NOMO-1 treated with DMSO at 0.1 percent for 48 hours (cell line): ENCODE measurements around the gene SMIM1.

ENCODE experiments used
- DNase-seq: peaks from one replicate; lab custom pipeline; 2025; ENCODE audit not compliant: unreplicated experiment; lab: John Stamatoyannopoulos, UW

SMIM1 gene

DNA sequence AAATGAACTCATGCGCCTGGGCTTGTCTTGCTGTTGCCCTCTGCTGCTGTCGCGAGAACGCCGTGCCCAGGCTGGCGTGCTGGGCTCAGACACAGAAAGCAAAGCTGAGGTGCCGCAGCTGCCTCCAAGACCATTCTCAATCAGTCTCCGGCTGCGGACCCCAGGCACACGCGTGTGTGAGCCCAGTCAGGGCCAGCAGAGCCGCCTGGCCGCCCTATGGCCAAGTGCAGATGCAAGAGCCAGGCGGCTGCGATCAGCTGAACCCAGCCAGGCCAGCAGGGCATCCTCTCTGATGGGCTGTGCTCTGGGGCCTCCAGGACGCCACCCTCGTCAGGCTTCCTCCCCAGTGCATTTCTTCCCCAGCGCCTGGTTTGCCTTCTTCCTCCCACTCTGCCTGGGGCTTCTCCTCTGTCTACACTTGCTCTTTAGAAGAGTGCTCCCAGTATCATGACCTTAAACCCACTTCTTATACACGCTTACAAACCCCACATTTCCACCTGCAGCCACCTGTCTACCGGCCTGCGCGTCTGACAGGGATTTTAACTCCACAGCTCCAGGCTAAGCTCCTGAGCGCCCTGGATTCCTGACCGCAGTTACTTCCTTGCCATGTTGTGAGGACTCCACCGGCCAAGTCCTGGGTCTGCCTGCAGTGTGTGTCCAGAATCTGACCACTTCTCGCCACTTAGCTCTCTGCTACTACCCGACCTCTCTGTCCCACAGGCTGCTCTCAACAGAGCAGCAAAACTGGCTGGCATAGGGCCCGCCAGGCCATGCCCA lies 45.5 kb downstream of the SMIM1 start:
- no peak for DNase-seq

DNA sequence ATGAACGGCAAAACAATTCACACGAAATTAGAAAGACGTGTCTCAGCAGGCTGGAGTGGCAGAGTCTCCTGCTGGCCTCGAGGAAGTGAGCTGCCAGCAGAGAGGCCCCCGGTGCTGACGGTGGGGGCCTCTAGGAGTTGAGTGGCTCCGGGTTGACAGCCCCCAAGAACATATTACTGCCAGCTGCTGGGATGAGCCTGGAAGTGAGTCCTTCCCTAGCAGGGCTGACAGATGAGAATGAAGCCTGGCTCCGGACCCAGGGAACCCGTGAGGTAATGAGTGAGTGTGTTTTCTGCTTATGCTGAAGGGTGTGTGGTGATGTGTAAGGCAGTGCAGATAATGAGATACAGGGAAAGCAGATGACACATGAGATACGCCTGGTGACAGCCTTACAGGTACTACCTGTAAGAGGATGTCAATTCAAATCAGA lies 47.2 kb downstream of the SMIM1 start:
- no peak for DNase-seq

DNA sequence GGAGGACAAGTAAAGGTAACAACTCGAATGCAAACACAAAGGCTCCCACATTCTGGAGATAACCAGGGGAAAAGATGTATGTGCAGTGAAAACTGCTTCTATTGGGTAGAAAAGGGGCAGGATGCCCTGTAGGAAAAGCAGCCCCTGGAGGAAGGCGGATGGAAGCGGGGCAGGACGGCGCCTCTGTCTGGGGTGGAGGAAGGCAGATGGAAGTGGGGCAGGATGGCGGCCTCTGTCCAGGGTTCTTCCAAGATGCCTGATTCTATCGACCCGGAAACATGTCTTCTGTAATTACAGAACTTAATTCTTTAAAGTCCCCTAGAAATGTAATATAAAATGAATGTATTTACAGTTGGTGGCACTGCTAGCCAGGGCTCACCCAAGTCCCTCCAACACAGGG lies 47.8 kb downstream of the SMIM1 start:
- DNase-seq = no peak

DNA sequence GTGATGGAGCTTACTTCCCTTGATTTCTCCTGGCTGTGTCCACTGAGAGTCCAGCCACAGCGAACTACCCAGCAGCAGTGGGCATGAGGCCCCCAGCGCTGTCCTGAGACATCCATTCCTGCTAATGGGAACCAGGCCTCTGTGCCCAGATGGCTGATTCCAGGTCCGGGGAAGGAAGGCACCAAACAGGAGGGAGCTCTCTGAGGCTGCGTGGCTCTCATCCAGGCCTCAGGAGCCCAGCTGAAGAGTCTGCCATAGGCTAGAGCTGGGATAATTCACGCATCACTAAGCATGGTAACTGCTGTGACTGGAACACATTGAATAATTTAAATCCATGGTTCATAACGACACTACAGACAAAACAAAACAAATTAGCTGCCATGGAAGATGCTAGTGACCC lies 48.5 kb downstream of the SMIM1 start:
- no peak for DNase-seq

DNA sequence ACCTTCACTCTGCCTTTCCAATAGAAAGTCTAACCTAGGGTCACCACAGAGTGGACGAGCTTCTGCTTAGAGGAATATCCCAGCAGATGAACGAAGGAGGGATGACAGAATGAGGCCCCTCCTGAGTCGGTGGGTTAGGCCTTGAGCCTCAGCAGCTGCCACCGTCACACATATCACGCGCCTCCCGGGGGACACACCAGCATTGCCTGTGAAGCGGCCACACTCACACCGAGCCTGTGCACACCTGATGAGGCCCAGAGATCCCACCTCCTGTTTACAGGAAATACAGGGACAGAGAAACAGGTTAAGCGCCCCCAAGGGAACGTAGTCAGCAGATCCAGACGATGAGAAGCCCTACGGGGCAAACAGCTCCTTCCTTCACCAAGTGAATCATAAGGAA lies 48.9 kb downstream of the SMIM1 start:
- DNase-seq = no peak

DNA sequence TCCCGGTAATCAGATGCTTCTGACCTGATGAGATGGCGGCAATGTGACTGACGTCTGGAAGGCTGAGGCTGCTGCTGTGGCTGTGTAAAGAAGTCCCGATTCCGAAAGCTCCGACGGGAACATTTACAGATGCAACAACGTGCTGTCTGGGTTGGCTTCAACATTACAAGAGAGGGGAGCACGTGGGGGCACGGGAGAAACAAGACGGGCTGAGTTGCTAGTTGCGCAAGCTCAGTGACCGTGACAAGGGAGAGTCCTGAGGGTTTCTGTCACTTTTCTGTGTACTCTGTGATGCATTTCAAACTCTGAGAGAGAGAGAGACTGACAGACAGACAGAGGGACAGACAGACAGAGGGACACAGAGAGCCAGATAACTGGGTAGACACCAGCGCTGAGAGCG lies 49.4 kb downstream of the SMIM1 start:
- no peak for DNase-seq

DNA sequence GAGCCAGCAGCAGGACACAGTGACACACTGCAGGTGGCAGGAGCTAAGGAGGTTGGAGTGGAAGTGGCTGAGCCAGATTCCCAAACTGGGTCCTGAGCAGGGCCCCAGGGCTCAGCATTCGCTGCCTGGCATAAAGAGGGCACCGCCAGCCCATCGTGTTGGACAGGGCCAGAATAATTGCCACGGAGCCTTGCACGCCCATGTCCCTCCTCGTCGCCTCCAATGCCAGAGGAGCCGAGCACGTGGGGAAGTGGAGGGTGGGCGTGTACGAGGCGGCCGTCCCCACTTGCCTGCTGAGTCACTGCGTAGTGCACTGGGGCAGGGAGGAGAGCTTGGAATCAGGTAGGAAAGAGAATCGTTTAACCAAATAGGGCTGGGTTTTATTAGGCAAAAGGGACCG lies 49.9 kb downstream of the SMIM1 start:
- DNase-seq = no peak

DNA sequence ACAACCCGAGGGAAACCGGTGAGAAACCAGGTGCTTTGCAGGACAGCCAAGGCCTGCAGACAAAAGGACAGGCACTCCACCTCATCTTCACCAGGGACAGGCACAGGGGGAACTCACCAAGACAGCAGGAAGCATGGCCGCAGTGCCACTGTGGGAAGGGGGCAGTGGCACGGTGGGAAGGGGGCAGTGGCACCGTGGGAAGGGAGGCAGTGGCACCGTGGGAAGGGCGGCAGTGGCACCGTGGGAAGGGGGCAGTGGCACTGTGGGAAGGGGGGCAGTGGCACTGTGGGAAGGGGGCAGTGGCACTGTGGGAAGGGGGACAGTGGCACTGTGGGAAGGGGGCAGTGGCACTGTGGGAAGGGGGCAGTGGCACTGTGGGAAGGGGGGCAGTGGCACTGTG lies 52.1 kb downstream of the SMIM1 start:
- DNase-seq = no peak

DNA sequence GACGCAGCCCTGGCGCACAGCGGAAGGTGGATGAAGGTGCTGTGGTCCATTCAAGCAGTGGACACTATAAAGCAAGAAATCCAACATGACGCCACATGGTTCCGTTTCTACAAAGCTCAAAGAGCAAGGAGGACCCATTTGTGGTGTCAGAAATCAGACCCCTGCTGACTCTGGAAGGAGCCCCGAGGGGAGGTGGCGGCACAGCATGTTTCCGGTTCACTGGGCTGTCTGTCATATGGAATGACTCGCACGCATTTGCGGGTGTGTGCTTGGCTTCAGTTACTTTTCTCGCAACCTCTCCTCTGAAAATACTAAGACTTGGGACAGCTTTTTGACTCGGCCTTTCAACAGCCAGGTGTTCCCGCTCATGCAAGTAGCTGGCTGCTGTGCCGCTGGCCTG lies 52.8 kb downstream of the SMIM1 start:
- no peak for DNase-seq
